Activated effector memory CD4-positive, alpha-beta T cell treated with anti-CD3 and anti-CD28 coated beads, Interleukin-2, amount 50 U/mL, for 16 hours (primary cell): ENCODE measurements around the gene COL1A1.

Source experiments
- DNase-seq: peaks from one replicate; pipeline ENCODE4 v3.0.0-alpha.2; 2020

Gene COL1A1

DNA sequence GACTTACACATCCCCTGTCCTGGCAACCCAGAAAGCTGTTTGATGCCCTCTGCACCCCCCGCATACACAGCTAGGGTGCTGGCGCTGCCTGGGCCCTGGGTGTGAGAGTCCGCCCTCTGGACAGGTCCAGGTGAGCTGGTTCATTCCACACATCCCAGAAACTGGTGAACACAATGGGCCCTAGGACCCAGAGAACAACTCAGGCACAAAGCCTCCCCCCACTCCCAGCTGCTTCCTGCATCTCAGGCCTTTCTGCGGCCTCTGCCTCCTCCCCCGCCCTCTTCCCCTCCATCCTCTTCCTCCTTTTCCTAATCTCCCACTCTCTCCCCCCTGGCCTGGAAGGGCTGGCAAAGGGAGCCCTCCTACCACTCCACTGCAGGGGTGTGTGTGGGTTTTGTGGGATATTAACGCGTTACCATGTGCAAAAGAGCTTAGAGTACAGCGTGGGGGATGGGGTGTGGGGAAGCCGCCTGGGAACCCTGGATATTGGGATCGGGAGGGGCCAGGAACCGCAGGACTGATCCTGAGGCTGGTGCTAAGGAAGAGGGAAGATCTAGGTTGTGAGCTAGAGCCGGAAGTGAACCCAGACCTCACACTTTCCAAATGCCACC is 49.4 kb downstream of the COL1A1 start:
- peak; percentile 83 for DNase-seq

GRCh38 chr17:50151041-50151936 is 50.1 kb downstream of the COL1A1 start:
- peak; percentile 95 for DNase-seq

- no peak for DNase-seq
These were observed 50.9 kb downstream of the COL1A1 start, which contains the start of gene PPP1R9B for GRCh38 chr17:50150354-50151040. Gene PPP1R9B, minus strand, starts transcription at chr17:50150677. Its CDS starts 164 bp downstream, at chr17:50150513.

- peak; percentile 88 for DNase-seq
These were observed 51.7 kb downstream of the COL1A1 start for GRCh38 chr17:50149417-50150353.

GRCh38 chr17:50149091-50149416 is 52.4 kb downstream of the COL1A1 start:
- DNase-seq, result no peak

GRCh38 chr17:50148226-50149090 is 53.0 kb downstream of the COL1A1 start:
- DNase-seq, result peak; percentile 93

DNA sequence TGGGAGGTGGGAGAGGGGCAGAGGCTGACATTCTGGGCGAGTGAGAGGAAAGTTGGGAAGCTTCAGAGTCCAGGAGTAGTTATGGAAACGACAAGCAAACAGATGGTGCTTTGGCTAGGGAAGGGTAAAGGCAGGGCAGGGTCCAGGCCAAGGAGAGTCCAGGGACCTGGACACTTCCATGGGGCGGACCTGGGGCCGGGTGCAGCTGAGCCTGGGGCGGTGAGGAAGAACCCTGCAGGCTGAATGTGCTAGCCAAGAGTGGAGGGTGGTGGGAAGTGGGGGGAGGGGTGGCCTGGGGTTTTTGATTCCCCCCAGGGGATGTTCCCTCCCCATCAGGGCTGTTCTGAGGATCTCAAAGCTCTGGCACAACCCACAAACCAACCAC is 53.6 kb downstream of the COL1A1 start:
- DNase-seq, result no peak

DNA sequence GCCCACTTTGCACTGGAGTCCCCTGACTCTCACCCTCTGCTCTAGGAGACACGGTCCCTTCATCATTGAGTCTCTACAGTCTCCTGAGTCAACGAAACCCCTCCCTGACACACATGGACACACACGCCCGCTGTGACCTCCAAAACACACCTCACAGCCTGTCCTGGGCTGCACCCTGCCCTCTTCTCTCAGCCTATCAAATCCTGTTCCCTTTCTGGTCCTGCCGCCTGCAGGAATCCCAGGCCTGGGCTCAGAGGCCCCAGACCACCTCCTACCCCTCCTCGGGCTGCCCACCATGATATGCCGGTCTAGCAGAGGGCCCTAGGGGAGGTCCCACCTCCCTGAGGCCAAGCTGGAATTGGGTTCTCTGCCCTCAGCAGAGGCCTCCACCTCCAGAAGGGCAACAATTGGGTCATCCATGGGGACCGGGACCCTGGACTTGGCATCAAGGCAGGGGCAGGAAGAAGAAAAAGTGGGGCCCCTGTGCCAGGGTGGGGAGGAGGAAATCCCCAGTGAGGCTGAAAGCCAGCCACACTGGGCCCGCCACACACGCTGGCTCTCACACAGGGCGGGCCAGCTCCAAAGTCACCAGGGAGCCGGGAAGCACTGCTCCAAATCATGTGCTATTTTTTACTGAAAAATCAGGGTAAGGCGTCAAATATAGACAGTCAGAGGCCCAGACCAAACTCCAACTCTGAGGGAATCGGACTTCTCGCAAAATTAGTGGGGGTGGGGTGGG is 54.3 kb downstream of the COL1A1 start:
- peak; percentile 73 for DNase-seq

DNA sequence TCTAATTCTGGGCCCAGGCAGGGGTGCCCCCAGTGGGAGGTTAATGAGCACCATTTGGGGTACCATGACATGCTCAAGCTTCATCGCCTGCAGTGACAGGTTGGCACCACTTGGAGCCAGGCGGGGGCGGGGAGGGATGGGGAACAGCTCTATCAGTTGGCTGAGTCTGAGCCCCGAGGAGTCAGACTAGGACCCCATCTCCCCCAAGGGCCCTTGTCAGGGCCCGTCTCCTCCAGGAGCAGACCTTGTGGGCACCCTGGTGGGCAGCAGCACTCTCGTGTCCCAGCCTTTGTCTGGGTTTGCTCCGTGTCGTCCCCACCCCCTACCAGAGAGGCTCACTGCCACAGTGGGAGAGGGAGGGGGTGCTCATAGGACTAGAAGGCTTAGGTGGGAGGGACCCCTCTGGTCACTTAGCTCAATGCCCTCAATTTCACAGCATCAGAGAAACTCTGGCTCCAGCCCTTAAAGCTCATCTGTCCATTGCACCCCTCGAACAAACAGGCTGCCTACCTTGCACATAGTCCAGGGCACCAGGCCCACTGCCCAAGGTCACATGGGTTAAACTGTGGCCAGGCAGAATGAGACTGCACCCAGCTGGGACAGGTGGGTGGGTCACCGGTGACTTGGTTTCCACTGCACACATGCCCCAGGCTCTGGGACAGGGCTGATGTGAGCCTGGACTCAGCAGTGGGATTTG is 55.1 kb downstream of the COL1A1 start:
- peak; percentile 72 for DNase-seq

DNA sequence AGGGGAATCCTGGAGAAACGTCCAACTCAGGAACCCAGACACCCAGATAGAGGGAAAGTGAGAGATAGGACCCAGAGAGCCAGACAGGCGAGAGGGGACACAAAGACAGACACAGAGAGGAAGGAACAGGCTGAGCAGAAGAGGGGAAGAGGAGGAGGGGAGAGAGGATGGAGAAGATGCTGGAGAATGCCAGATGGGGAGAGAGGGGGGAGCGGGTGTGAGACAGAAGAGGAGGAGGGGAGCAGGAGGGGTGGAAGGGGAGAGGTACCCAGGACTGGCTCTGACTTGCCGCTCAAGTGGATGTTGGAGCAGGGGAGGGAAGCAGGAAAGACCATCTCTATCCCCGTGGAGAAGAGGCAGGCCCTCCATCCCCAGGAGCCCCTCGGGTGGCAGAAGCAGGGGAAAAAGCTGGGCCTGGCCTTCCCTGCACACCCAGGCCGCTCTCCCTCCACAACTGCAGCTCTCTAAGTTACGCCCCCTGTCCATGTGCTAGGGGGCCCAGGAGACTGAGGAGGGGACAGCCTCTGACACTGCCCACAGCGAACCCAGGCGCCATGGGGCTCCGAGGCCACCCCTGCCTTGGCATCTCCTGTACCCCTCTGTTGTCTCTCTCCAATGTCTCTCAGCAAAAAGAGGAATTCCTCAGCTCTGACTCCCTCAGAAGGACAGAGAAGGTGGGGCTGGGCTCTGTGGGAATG is 55.8 kb downstream of the COL1A1 start:
- DNase-seq, result no peak

- no peak for DNase-seq
These were observed 56.4 kb downstream of the COL1A1 start for GRCh38 chr17:50144845-50145531.

GRCh38 chr17:50144355-50144754 is 57.1 kb downstream of the COL1A1 start:
- DNase-seq, result no peak

DNA sequence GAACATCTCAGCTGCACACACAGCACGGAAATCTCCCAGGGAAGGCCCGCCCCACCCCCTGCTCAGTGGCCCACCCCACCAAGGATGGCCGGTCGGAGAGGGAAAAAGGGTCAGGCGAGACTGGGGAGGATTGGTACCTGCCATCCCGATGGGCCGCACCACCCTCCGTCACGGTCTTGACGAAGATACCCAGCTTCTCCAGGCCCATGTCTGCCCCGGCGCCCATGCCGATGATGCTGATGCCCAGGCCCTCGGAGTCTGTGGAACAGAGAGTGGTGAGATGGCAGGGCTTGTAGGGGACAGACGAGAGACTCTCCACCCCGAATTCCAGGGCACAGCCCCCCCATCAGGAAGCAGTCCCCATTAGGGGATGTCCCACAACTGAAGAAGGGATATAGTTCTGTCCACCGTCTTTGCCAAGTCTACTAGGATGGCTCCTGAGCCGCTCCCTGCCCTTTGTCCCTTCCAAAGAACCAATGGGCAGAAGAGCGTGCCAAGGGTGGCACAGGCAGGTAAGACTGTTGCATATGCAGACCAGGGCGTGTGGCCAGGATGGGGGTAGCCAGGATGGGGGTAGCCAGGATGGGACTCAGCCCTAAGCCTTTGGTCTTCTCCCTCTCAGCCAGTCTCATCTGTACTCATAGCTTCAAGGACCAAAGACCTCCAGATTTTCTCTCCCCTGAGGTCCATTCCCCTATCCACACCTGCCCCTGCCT is 57.8 kb downstream of the COL1A1 start:
- DNase-seq, result no peak

- DNase-seq, result no peak
These were observed 59.7 kb downstream of the COL1A1 start for GRCh38 chr17:50141745-50142110.

DNA sequence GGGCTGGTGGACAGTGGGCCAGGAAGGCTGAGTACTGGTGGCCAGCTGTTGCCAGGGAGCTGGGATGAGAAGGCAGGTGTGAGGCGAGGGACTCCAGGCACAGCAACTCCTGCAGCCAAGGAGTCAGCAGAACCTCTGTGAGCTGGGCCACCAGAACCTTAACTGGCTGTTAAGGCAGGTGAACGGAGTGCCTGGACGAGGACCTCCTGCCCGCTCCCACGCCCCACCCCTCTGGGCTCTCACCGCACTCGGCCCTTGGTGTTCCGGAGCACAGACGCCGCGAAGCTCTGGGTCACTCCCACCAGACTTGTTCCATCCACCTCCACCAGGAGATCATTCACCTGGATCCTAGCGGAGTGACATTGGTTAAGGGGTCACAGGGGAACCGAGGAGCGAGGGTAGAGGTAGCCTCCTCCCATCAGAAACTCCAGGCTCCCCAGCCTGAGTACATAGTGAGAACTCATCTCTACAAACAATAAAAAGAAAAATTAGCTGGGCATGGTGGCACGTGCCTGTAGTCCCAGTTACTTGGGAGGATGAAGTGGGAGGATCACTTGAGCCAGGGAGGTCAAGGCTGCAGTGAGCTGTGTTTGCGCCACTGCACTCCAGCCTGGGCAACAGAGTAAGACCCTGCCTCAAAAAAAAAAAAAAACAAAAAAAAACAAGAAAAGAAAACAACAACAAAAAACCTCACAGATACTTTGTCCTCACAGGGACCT is 60.2 kb downstream of the COL1A1 start:
- DNase-seq, result no peak

DNA sequence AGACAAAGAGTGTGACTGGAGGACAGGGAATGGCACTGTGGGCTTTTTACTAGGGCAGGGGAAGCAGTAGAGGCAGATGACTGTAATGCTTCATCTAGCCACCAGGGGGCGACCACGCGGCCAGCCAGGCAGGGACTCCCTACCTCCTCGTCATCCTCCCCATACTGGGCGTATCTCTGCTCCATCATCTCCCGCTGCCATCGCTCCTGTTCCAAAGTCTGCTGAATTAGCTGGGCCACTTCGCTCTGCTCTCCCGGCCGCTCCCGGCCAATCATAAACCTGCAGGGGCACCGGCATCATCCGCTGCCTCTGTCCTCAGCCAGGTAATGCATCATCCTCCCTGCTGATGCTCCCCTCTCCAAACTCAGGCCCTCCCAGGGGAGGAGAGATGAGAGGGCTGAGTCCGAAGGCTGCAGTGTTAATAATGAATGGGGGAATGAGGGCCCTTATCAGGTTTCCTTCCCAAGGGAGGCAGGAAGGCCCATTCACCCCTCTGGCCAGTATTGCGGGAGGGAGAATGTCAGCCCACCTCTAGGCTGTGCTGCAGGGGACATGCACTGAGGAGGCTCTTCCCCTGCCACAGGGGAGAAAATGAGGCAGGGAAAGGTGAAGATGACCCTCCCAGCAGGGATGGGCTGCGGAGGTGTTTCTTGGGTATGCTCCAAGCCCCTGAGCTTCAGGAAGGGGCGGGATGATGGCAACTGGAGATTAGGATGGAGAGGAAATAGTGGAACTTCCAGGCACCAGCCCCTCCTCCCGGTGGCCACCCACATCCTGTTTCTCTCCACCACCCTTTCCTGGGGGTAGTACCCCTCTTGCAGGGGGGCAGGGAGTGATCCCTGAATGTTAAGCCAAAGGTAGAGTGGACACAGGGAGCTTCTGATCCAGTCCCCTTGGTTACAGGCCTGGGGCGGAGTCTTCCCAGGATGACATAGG is 61.2 kb downstream of the COL1A1 start:
- DNase-seq, result peak; percentile 93
